PC-3 (cell line): ENCODE data around the gene PNISR. TPM values are rescaled to one million over a fixed set of nuclear protein-coding genes. Genes with fewer than 3 reads are reported as not detected.

ENCODE experiments used
- ATAC-seq: fragments of 200-7000 bp; cut with Tn5 transposase; 2 replicates; pipeline ENCODE4 v1.9.1; 2020; ENCODE audit warnings: mild to moderate bottlenecking, moderate library complexity
- BruUV-seq: library from RNA; stranded (reverse); fragments of 400-500 nt; replicated peaks from 2 replicates; lab custom pipeline; 2021; lab: Mats Ljungman, UMichigan
- CTCF ChIA-PET: fragments of 300-600 bp; sonication (Branson Sonifier 250); formaldehyde crosslinking; loops from one replicate; lab custom pipeline; 2022; ENCODE audit warnings: antibody characterized with exemption; lab: Charles Lee
- POLR2A ChIA-PET: fragments of 300-600 bp; sonication (Branson Sonifier 250); formaldehyde crosslinking; loops from one replicate; lab custom pipeline; 2022; ENCODE audit warnings: antibody characterized with exemption; ENCODE audit not compliant: unreplicated experiment; lab: Charles Lee
- DNase-seq: peaks from one replicate; pipeline ENCODE4 v3.0.0-alpha.2; 2015
- H2AFZ ChIP-seq: fragments of 300-600 bp; sonication (generic); 2 replicates; pipeline ENCODE4 v1.6.0; 2016; ENCODE audit warnings: antibody characterized with exemption, low read length
- H3F3A ChIP-seq: fragments of 300-600 bp; sonication (generic); one replicate; pipeline ENCODE4 v1.6.0; 2017; ENCODE audit warnings: antibody characterized with exemption, low read length, control low read depth, mild to moderate bottlenecking; ENCODE audit not compliant: unreplicated experiment
- H3K27ac ChIP-seq: fragments of 300-600 bp; sonication (generic); 2 replicates; pipeline ENCODE4 v1.5.1; 2016; ENCODE audit warnings: mild to moderate bottlenecking, low read length
- H3K27me3 ChIP-seq: fragments of 300-600 bp; sonication (generic); 2 replicates; pipeline ENCODE4 v1.6.1; 2016; ENCODE audit warnings: low read length, mixed read lengths
- H3K36me3 ChIP-seq: fragments of 300-600 bp; sonication (generic); 2 replicates; pipeline ENCODE4 v1.6.1; 2016; ENCODE audit warnings: low read depth, mixed run types, low read length, mixed read lengths
- H3K4me1 ChIP-seq: fragments of 300-600 bp; sonication (generic); 2 replicates; pipeline ENCODE4 v1.5.1; 2016; ENCODE audit warnings: low read length; ENCODE audit not compliant: insufficient read depth
- H3K4me2 ChIP-seq: fragments of 300-600 bp; sonication (generic); 2 replicates; pipeline ENCODE4 v1.6.0; 2016; ENCODE audit warnings: low read length
- H3K4me3 ChIP-seq: fragments of 300-600 bp; sonication (generic); 2 replicates; pipeline ENCODE4 v1.5.1; 2016; ENCODE audit warnings: mild to moderate bottlenecking, low read length, mixed read lengths
- H3K79me2 ChIP-seq: fragments of 300-600 bp; sonication (generic); 2 replicates; pipeline ENCODE4 v1.6.1; 2017; ENCODE audit warnings: low read length, mixed read lengths
- H3K9ac ChIP-seq: fragments of 300-600 bp; sonication (generic); 2 replicates; pipeline ENCODE4 v1.6.0; 2016; ENCODE audit warnings: mild to moderate bottlenecking, low read length
- H3K9me2 ChIP-seq: fragments of 300-600 bp; sonication (generic); replicated peaks from 2 replicates; pipeline ENCODE4 v1.6.1; 2016; ENCODE audit warnings: mixed run types, low read length, mixed read lengths
- H3K9me3 ChIP-seq: fragments of 300-600 bp; sonication (generic); 2 replicates; pipeline ENCODE4 v1.6.1; 2016; ENCODE audit warnings: low read length, mixed read lengths
- H4K20me1 ChIP-seq: fragments of 300-600 bp; sonication (generic); 2 replicates; pipeline ENCODE4 v1.6.1; 2016; ENCODE audit warnings: low read length, mixed read lengths
- EZH2 ChIP-seq: fragments of 300-600 bp; sonication (generic); IDR thresholded peaks from one replicate; pipeline ENCODE4 v1.6.1; 2017; ENCODE audit warnings: antibody characterized with exemption, mild to moderate bottlenecking, low read length; ENCODE audit not compliant: unreplicated experiment
- EZH2phosphoT487 ChIP-seq: fragments of 300-600 bp; sonication (generic); IDR thresholded peaks from 2 replicates; pipeline ENCODE4 v1.6.1; 2018; ENCODE audit warnings: mild to moderate bottlenecking, antibody characterized with exemption, low read length, borderline replicate concordance
- intact Hi-C: fragments of 100-400 bp; cut with micrococcal nuclease; formaldehyde crosslinking; loops from 2 replicates; pipeline ENCODE4 v1.9.0; 2023
- total RNA-seq: library from RNA; depleted of rRNA; stranded (reverse); fragments of >200 nt; gene quantifications from 2 replicates; pipeline ENCODE4 v1.2.3, GENCODE V29; 2014
- TF ChIP-seq, protein P1 (sequence below): fragments of 300-600 bp; sonication (generic); conservative IDR thresholded peaks from 2 replicates; pipeline ENCODE4 v1.5.1; 2017; ENCODE audit warnings: antibody characterized with exemption, low read depth, mild to moderate bottlenecking, low read length

PNISR gene
- total RNA-seq, 1 experiment from 2014 or later, result 42.5 TPM

- no peaks in the 10 kb centered on the region for H3K4me1 ChIP-seq
- peak overlapping the region; percentile 85 for H3K4me2 ChIP-seq
- H3K27me3 ChIP-seq, result no peaks in the 10 kb centered on the region
- no peaks in the 10 kb centered on the region for H4K20me1 ChIP-seq
- BruUV-seq, result no TSS peak
- POLR2A ChIA-PET, result interaction anchor here (1.0 kb wide), 1 partner anchor 9 kb away, joined by 4 read pairs; no protein-coding TSS in a partner anchor
- peak overlapping the region; percentile 97 for H3K4me3 ChIP-seq
- DNase-seq (no peak), ATAC-seq (peak; percentile 27)
- H3K36me3 ChIP-seq, result no peaks in the 10 kb centered on the region
- intact Hi-C loops, result loop anchor here (2.0 to 5.0 kb wide), 2 partner anchors 31 to 46 kb away; partner anchors contain the start of genes FAXC and PNISR
- CTCF ChIA-PET, result interaction anchor here (0.7 to 1.2 kb wide), 2 partner anchors 49 to 59 kb away, joined by 5 to 11 read pairs; no protein-coding TSS in a partner anchor
- H3K79me2 ChIP-seq, result no peaks in the 10 kb centered on the region
- no peak for TF ChIP-seq EZH2
- TF ChIP-seq EZH2phosphoT487, result no peak
- TF ChIP-seq, protein P1, sequence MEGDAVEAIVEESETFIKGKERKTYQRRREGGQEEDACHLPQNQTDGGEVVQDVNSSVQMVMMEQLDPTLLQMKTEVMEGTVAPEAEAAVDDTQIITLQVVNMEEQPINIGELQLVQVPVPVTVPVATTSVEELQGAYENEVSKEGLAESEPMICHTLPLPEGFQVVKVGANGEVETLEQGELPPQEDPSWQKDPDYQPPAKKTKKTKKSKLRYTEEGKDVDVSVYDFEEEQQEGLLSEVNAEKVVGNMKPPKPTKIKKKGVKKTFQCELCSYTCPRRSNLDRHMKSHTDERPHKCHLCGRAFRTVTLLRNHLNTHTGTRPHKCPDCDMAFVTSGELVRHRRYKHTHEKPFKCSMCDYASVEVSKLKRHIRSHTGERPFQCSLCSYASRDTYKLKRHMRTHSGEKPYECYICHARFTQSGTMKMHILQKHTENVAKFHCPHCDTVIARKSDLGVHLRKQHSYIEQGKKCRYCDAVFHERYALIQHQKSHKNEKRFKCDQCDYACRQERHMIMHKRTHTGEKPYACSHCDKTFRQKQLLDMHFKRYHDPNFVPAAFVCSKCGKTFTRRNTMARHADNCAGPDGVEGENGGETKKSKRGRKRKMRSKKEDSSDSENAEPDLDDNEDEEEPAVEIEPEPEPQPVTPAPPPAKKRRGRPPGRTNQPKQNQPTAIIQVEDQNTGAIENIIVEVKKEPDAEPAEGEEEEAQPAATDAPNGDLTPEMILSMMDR, result no peak
- H2AFZ ChIP-seq, result peak overlapping the region; percentile 95
- H3K27ac ChIP-seq, result peak overlapping the region; percentile 83; the same call in 1 of the 2 replicates
- no peaks in the 10 kb centered on the region for H3F3A ChIP-seq
- no peaks in the 10 kb centered on the region for H3K9me3 ChIP-seq
- H3K9ac ChIP-seq, result peak overlapping the region; percentile 95
- no peaks in the 10 kb centered on the region for H3K9me2 ChIP-seq
Observed at GRCh38 chr6:99393366-99393697, 31.8 kb downstream of the PNISR start.

DNA sequence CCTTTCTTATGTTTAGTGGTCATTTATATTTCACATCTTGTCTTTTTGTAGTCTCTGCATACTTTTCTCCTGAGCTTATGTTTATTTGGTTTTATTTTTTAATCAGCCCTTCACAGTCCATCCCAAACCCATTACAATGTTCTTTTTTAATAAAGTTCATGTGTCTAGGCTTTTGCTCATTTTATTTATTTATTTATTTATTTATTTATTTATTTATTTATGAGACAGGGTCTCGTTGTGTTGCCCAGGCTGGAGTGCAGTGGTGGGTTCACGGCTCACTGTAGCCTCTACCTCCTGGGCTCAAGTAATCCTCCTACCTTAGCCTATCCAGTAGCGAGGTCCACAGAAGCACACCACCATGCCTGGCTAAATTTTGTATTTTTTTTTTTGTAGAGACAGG, 34.2 kb downstream of the PNISR start:
- no peaks in the 10 kb centered on the region for H3K79me2 ChIP-seq
- H3K27me3 ChIP-seq, result no peaks in the 10 kb centered on the region
- CTCF ChIA-PET, result no interaction called here
- no peaks in the 10 kb centered on the region for H4K20me1 ChIP-seq
- no peak overlapping the region for H3K9ac ChIP-seq
- H3K9me2 ChIP-seq, result no peaks in the 10 kb centered on the region
- no peaks in the 10 kb centered on the region for H3F3A ChIP-seq
- TF ChIP-seq EZH2phosphoT487 (no peak), EZH2 (no peak)
- TF ChIP-seq, protein P1, result no peak
- POLR2A ChIA-PET, result no interaction called here
- H3K9me3 ChIP-seq, result no peaks in the 10 kb centered on the region
- H2AFZ ChIP-seq, result no peak overlapping the region
- no peak overlapping the region for H3K27ac ChIP-seq
- no TSS peak for BruUV-seq
- no peak for DNase-seq
- H3K4me1 ChIP-seq, result no peaks in the 10 kb centered on the region
- H3K4me2 ChIP-seq, result no peak overlapping the region
- H3K4me3 ChIP-seq, result no peak overlapping the region
- intact Hi-C loops, result loop anchor here (5.0 kb wide), 1 partner anchor 44 kb away; the partner anchor contains the start of gene FAXC
- no peaks in the 10 kb centered on the region for H3K36me3 ChIP-seq
- ATAC-seq, result no peak

GRCh38 chr6:99384507-99384906, 40.6 kb downstream of the PNISR start:
- H3K4me3 ChIP-seq, result no peak overlapping the region
- H3K27ac ChIP-seq, result no peak overlapping the region
- TF ChIP-seq, protein P1, result no peak
- TF ChIP-seq EZH2 (no peak), EZH2phosphoT487 (no peak)
- ATAC-seq (no peak), DNase-seq (no peak)
- H3K27me3 ChIP-seq, result no peaks in the 10 kb centered on the region
- H3K9me2 ChIP-seq, result no peaks in the 10 kb centered on the region
- H3F3A ChIP-seq, result no peaks in the 10 kb centered on the region
- no peaks in the 10 kb centered on the region for H3K9me3 ChIP-seq
- H4K20me1 ChIP-seq, result no peaks in the 10 kb centered on the region
- no peaks in the 10 kb centered on the region for H3K79me2 ChIP-seq
- H3K9ac ChIP-seq, result no peak overlapping the region
- H2AFZ ChIP-seq, result no peak overlapping the region
- POLR2A ChIA-PET, result no interaction called here
- BruUV-seq, result no TSS peak
- H3K36me3 ChIP-seq, result no peaks in the 10 kb centered on the region
- CTCF ChIA-PET, result no interaction called here
- intact Hi-C loops, result no loop called here
- no peaks in the 10 kb centered on the region for H3K4me1 ChIP-seq
- no peak overlapping the region for H3K4me2 ChIP-seq
